Activated naive CD8-positive, alpha-beta T cell treated with anti-CD3 and anti-CD28 coated beads, Interleukin-2, amount 50 U/mL, for 16 hours (primary cell): Measurements from ENCODE around the gene TIMM10.

Experiments
- DNase-seq: peaks from one replicate; pipeline ENCODE4 v3.0.0-alpha.2; 2020; ENCODE audit warnings: low read depth, low spot score

Gene TIMM10

GRCh38 chr11:57484141-57484710, 46.3 kb downstream of the TIMM10 start:
- DNase-seq, result no peak

- DNase-seq, result no peak
These were observed 47.0 kb downstream of the TIMM10 start for GRCh38 chr11:57483562-57483918.

- DNase-seq, result peak; percentile 47
These were observed 47.6 kb downstream of the TIMM10 start for GRCh38 chr11:57482782-57483561.

- no peak for DNase-seq
These were observed 48.4 kb downstream of the TIMM10 start for GRCh38 chr11:57481915-57482781.

GRCh38 chr11:57481315-57481714, 49.2 kb downstream of the TIMM10 start:
- DNase-seq, result no peak

- DNase-seq, result no peak
These were observed 50.0 kb downstream of the TIMM10 start for GRCh38 chr11:57480409-57481137.

- DNase-seq, result no peak
These were observed 50.6 kb downstream of the TIMM10 start for GRCh38 chr11:57479911-57480310.

- DNase-seq, result no peak
These were observed 51.4 kb downstream of the TIMM10 start for GRCh38 chr11:57479021-57479663.
